Gastroesophageal sphincter (tissue), 3 donors: ENCODE measurements around the gene NUDT4B.
"Not testable (repeated sequence)": the region's sequence is repeated elsewhere in the genome, so short reads cannot be mapped to it uniquely, and the experiment has no call there.

ENCODE experiments used
- EP300 ChIP-seq: sonication (generic); formaldehyde crosslinking; IDR thresholded peaks from one replicate; pipeline ENCODE4 v1.6.1; 2017; ENCODE audit warnings: antibody characterized with exemption, mild to moderate bottlenecking
- TF ChIP-seq, protein P1 (sequence below), 4 experiments: fragments of 200-600 bp in 2 of 4; fragments of 450-650 bp in 2 of 4; sonication (generic) in 1 of 4; IDR thresholded peaks; one replicate each; pipeline ENCODE4 v1.5.1; 2017 to 2019; ENCODE audit warnings: antibody characterized with exemption in 4 of 4, mild to moderate bottlenecking in 2 of 4, moderate library complexity in 2 of 4

DNA sequence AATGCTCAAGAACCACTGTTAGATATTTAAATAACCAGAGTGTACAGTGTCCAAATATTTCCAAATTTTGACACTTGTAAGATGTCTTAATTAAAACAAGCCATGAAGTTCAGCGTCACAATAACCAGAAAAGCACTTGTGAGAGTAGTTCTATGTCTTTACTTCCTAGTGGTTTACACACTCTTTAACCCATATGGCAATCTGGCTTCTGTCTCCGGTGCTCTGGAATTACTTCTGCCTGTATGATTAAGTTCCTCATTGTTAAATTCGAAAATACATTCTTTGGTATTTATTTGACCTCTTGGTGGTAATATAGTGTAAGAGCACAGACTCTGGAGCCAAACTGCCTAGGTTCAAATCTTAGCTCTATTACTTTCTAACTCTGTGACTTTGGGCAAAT, 20.9 kb downstream of the NUDT4B start:
- TF ChIP-seq, protein P1, sequence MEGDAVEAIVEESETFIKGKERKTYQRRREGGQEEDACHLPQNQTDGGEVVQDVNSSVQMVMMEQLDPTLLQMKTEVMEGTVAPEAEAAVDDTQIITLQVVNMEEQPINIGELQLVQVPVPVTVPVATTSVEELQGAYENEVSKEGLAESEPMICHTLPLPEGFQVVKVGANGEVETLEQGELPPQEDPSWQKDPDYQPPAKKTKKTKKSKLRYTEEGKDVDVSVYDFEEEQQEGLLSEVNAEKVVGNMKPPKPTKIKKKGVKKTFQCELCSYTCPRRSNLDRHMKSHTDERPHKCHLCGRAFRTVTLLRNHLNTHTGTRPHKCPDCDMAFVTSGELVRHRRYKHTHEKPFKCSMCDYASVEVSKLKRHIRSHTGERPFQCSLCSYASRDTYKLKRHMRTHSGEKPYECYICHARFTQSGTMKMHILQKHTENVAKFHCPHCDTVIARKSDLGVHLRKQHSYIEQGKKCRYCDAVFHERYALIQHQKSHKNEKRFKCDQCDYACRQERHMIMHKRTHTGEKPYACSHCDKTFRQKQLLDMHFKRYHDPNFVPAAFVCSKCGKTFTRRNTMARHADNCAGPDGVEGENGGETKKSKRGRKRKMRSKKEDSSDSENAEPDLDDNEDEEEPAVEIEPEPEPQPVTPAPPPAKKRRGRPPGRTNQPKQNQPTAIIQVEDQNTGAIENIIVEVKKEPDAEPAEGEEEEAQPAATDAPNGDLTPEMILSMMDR (IDR thresholded peaks at IDR 0.05): not testable (repeated sequence)
- not testable (repeated sequence) for TF ChIP-seq EP300
